CD14-positive monocyte (primary cell): Measurements from ENCODE around the gene NUP42. TPM values are rescaled to one million over a fixed set of nuclear protein-coding genes. Genes with fewer than 3 reads are reported as not detected.

Experiments
- DNase-seq, 3 donors: peaks; one replicate each; pipeline ENCODE4 v3.0.0-alpha.2; 2011 to 2022
- H2AFZ ChIP-seq: 2 replicates; pipeline ENCODE4 v1.6.0; 2012; ENCODE audit warnings: mild to moderate bottlenecking, low read depth, low read length, inconsistent platforms; ENCODE audit not compliant: insufficient read depth, poor library complexity, severe bottlenecking
- H3K27ac ChIP-seq, 2 donors: 1 replicate in 1 of 2; 2 replicates in 1 of 2; pipeline ENCODE4 v1.5.1; 2012 to 2013; ENCODE audit warnings: low read length in 2 of 2, control low read depth in 1 of 2, inconsistent platforms in 1 of 2, low read depth in 1 of 2, mild to moderate bottlenecking in 1 of 2
- H3K27me3 ChIP-seq, 2 donors: one replicate each; pipeline versions ENCODE4 v1.6.0 to v1.6.1; 2011 to 2013; ENCODE audit warnings: low read length in 2 of 2; ENCODE audit not compliant: control insufficient read depth in 2 of 2, insufficient read depth in 2 of 2
- H3K36me3 ChIP-seq, 2 donors: replicated peaks in 1 of 2; 1 replicate in 1 of 2; 2 replicates in 1 of 2; pipeline versions ENCODE4 v1.5.1 to v1.6.1; 2012 to 2013; ENCODE audit warnings: low read length in 2 of 2, control low read depth in 1 of 2, inconsistent platforms in 1 of 2, mild to moderate bottlenecking in 1 of 2; ENCODE audit not compliant: insufficient read depth in 2 of 2, control insufficient read depth in 1 of 2
- H3K4me1 ChIP-seq, 2 donors: 1 replicate in 1 of 2; 2 replicates in 1 of 2; pipeline versions ENCODE4 v1.5.1 to v1.6.1; 2012 to 2013; ENCODE audit warnings: low read length in 2 of 2, control low read depth in 1 of 2, inconsistent platforms in 1 of 2, mild to moderate bottlenecking in 1 of 2, moderate library complexity in 1 of 2; ENCODE audit not compliant: insufficient read depth in 2 of 2, control insufficient read depth in 1 of 2
- H3K4me2 ChIP-seq: replicated peaks from 2 replicates; pipeline ENCODE3; 2012; ENCODE audit warnings: low read length, moderate library complexity, mild to moderate bottlenecking; ENCODE audit not compliant: poor library complexity, severe bottlenecking; ENCODE audit errors: extremely low read depth
- H3K4me3 ChIP-seq, 3 experiments: fragments of 200-600 bp in 1 of 3; sonication (generic) in 1 of 3; replicated peaks in 1 of 3; 1 replicate in 2 of 3; 2 replicates in 1 of 3; pipeline ENCODE4 v1.5.1; 2011 to 2013; ENCODE audit warnings: low read length in 3 of 3, mild to moderate bottlenecking in 3 of 3, control low read depth in 2 of 3, low read depth in 2 of 3, inconsistent platforms in 1 of 3, moderate library complexity in 1 of 3
- H3K79me2 ChIP-seq: 2 replicates; pipeline ENCODE4 v1.6.0; 2012; ENCODE audit warnings: mild to moderate bottlenecking, control low read depth, inconsistent platforms, low read length, moderate library complexity; ENCODE audit not compliant: insufficient read depth
- H3K9ac ChIP-seq: 2 replicates; pipeline ENCODE4 v1.6.0; 2017; ENCODE audit warnings: low read length, mild to moderate bottlenecking; ENCODE audit not compliant: insufficient read depth, poor library complexity, severe bottlenecking
- H3K9me3 ChIP-seq, 2 donors: replicated peaks in 1 of 2; 1 replicate in 1 of 2; 2 replicates in 1 of 2; pipeline versions ENCODE4 v1.5.1 to v1.6.1; 2012 to 2013; ENCODE audit warnings: low read length in 2 of 2, control low read depth in 1 of 2; ENCODE audit not compliant: control insufficient read depth in 1 of 2, insufficient read depth in 1 of 2
- H4K20me1 ChIP-seq: 2 replicates; pipeline ENCODE4 v1.6.0; 2012; ENCODE audit warnings: mild to moderate bottlenecking, low read length, control low read depth, moderate library complexity; ENCODE audit not compliant: insufficient read depth
- H3K27ac Mint-ChIP-seq, 7 donors: one replicate each; pipeline ENCODE4 v1.8.0; 2020; ENCODE audit warnings: mild to moderate bottlenecking in 7 of 7, mixed read lengths in 7 of 7, moderate library complexity in 6 of 7, inconsistent platforms in 2 of 7
- H3K27me3 Mint-ChIP-seq, 3 donors: one replicate each; pipeline ENCODE4 v1.8.0; 2021 to 2022; ENCODE audit warnings: low read depth in 3 of 3, mild to moderate bottlenecking in 3 of 3, mixed read lengths in 3 of 3, moderate library complexity in 3 of 3, inconsistent platforms in 1 of 3
- H3K36me3 Mint-ChIP-seq, 2 donors: one replicate each; pipeline ENCODE4 v1.8.0; 2020; ENCODE audit warnings: mixed read lengths in 2 of 2, inconsistent platforms in 1 of 2, mild to moderate bottlenecking in 1 of 2
- H3K4me1 Mint-ChIP-seq: one replicate; pipeline ENCODE4 v1.8.0; 2020; ENCODE audit warnings: mild to moderate bottlenecking, mixed read lengths
- H3K4me3 Mint-ChIP-seq, 2 donors: one replicate each; pipeline ENCODE4 v1.8.0; 2020; ENCODE audit warnings: mild to moderate bottlenecking in 2 of 2, mixed read lengths in 2 of 2, moderate library complexity in 1 of 2
- H3K9me3 Mint-ChIP-seq, 7 donors: one replicate each; pipeline ENCODE4 v1.8.0; 2020 to 2022; ENCODE audit warnings: mixed read lengths in 7 of 7, mild to moderate bottlenecking in 6 of 7, moderate library complexity in 6 of 7, inconsistent platforms in 2 of 7
- CTCF ChIP-seq: fragments of 200-600 bp; IDR thresholded peaks from one replicate; pipeline ENCODE4 v1.8.0; 2022; ENCODE audit warnings: antibody characterized with exemption, mild to moderate bottlenecking
- WGBS: methylation state at CpG from one replicate; pipeline ENCODE4 v1.1.5; 2013; ENCODE audit warnings: missing lambda C conversion rate; ENCODE audit not compliant: insufficient coverage; 5-methylcytosine and 5-hydroxymethylcytosine counted together
- intact Hi-C, 2 donors: fragments of 100-400 bp; cut with micrococcal nuclease; formaldehyde crosslinking; loops; one replicate each; pipeline versions ENCODE4 v1.15.0 to v1.15.1; 2023
- polyA plus RNA-seq, 3 donors: library from polyadenylated mRNA; depleted of rRNA in 1 of 3; unstranded in 2 of 3; stranded (reverse) in 1 of 3; fragments of 300-500 nt in 2 of 3; fragments of >200 nt in 1 of 3; fragmentation: Illumina TruSeq in 2 of 3; gene quantifications; 1 replicate in 2 of 3; 2 replicates in 1 of 3; pipeline ENCODE4 v1.2.3, GENCODE V29; 2012 to 2021

Gene NUP42
- polyA plus RNA-seq, 3 donors: 26.3 to 54.6 (median 28.5) TPM

DNA sequence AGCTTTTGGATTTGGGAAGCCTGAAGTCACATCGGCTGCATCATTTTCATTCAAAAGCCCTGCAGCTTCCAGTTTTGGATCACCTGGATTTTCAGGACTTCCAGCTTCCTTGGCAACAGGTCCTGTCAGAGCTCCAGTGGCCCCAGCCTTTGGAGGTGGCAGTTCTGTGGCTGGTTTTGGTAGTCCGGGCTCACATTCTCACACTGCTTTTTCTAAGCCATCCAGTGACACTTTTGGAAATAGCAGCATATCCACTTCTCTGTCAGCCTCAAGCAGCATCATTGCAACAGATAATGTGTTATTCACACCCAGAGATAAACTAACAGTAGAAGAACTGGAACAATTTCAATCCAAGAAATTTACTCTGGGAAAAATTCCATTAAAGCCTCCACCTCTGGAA lies 18.5 kb downstream of the NUP42 start:
- H3K4me1 Mint-ChIP-seq: peaks cover 1% of the 10 kb centered on the region
- H2AFZ ChIP-seq: no peak overlapping the region
- H3K9ac ChIP-seq: no peak overlapping the region
- no peaks in the 10 kb centered on the region for H3K27me3 ChIP-seq
- H3K4me3 ChIP-seq: no peak overlapping the region
- H3K4me1 ChIP-seq: no peaks in the 10 kb centered on the region
- TF ChIP-seq CTCF: no peak
- peaks cover 62% of the 10 kb centered on the region in 2 donors for H3K36me3 Mint-ChIP-seq
- no peak overlapping the region for H3K4me2 ChIP-seq
- no peaks in the 10 kb centered on the region for H4K20me1 ChIP-seq
- H3K36me3 ChIP-seq: peaks cover 46 to 66% of the 10 kb centered on the region in 2 donors
- WGBS: 100% methylated on average over 2 of the region's 2 CpGs
- H3K4me3 Mint-ChIP-seq: no peak overlapping the region
- no peak overlapping the region for H3K27ac Mint-ChIP-seq
- intact Hi-C loops: no loop called here
- no peaks in the 10 kb centered on the region for H3K79me2 ChIP-seq
- no peaks in the 10 kb centered on the region for H3K9me3 ChIP-seq
- peaks cover 0 to 3% (median 0%) of the 10 kb centered on the region in 7 donors for H3K9me3 Mint-ChIP-seq
- no peak for DNase-seq
- H3K27ac ChIP-seq: peak overlapping the region in 1 of 2 donors; percentile 12
- peaks cover 4 to 7% (median 4%) of the 10 kb centered on the region in 3 donors for H3K27me3 Mint-ChIP-seq

- no peak overlapping the region for H3K4me3 ChIP-seq
- no peaks in the 10 kb centered on the region for H4K20me1 ChIP-seq
- H3K4me1 Mint-ChIP-seq: peaks cover 35% of the 10 kb centered on the region
- H3K27ac ChIP-seq: no peak overlapping the region
- no peak overlapping the region for H3K27ac Mint-ChIP-seq
- peaks cover 38 to 45% of the 10 kb centered on the region in 2 donors for H3K36me3 Mint-ChIP-seq
- TF ChIP-seq CTCF: no peak
- no peak overlapping the region for H3K4me3 Mint-ChIP-seq
- H3K4me1 ChIP-seq: peaks cover 35 to 38% of the 10 kb centered on the region in 2 donors
- no peaks in the 10 kb centered on the region for H3K79me2 ChIP-seq
- H3K27me3 Mint-ChIP-seq: peaks cover 6 to 21% (median 8%) of the 10 kb centered on the region in 3 donors
- peaks cover 0 to 3% (median 0%) of the 10 kb centered on the region in 7 donors for H3K9me3 Mint-ChIP-seq
- no peak overlapping the region for H2AFZ ChIP-seq
- no peak overlapping the region for H3K4me2 ChIP-seq
- peaks cover 20 to 32% of the 10 kb centered on the region in 2 donors for H3K36me3 ChIP-seq
- intact Hi-C loops: no loop called here
- H3K9me3 ChIP-seq: no peaks in the 10 kb centered on the region
- H3K9ac ChIP-seq: no peak overlapping the region
- DNase-seq: no peak
- H3K27me3 ChIP-seq: no peaks in the 10 kb centered on the region
- WGBS: no CpG with 5 or more reads among the region's 1 CpG
Observed at GRCh38 chr7:23204241-23204640, 22.4 kb downstream of the NUP42 start.
